Liver (tissue), 2 donors: ENCODE data around the gene FRMD4B.

Experiments used
- CTCF ChIP-seq: fragments of 150-350 bp; IDR thresholded peaks from 2 replicates; pipeline ENCODE4 v1.5.1; 2017; ENCODE audit warnings: improper control_type of control experiment, low read depth, low read length; ENCODE audit not compliant: missing input control
- FOXA2 ChIP-seq: IDR thresholded peaks from 2 replicates; pipeline ENCODE4 v1.6.1; 2016; ENCODE audit warnings: antibody characterized with exemption
- MAX ChIP-seq: IDR thresholded peaks from 2 replicates; pipeline ENCODE4 v1.6.1; 2016; ENCODE audit warnings: antibody characterized with exemption
- ZBTB33 ChIP-seq: IDR thresholded peaks from 2 replicates; pipeline ENCODE4 v1.6.1; 2016; ENCODE audit warnings: antibody characterized with exemption
- donor health status: healthy.

- no peak for TF ChIP-seq CTCF
- no peak for TF ChIP-seq MAX
- no peak for TF ChIP-seq FOXA2
- no peak for TF ChIP-seq ZBTB33
These were observed 17.7 kb downstream of the FRMD4B start for GRCh38 chr3:69368129-69368741.
